Measurements from ENCODE around the gene CLCN3. TPM values are rescaled to one million over a fixed set of nuclear protein-coding genes. Genes with fewer than 3 reads are reported as not detected.
A peak's percentile ranks its signal among the peaks of the same experiment; 100 is the strongest.

Gene CLCN3
- total and polyA plus RNA-seq, 9 of the 15 experiments (the other 6 are each of a cell fraction or from before 2014, with no cell fraction given), result 12.7 to 60.6 (median 38.5) TPM

DNA sequence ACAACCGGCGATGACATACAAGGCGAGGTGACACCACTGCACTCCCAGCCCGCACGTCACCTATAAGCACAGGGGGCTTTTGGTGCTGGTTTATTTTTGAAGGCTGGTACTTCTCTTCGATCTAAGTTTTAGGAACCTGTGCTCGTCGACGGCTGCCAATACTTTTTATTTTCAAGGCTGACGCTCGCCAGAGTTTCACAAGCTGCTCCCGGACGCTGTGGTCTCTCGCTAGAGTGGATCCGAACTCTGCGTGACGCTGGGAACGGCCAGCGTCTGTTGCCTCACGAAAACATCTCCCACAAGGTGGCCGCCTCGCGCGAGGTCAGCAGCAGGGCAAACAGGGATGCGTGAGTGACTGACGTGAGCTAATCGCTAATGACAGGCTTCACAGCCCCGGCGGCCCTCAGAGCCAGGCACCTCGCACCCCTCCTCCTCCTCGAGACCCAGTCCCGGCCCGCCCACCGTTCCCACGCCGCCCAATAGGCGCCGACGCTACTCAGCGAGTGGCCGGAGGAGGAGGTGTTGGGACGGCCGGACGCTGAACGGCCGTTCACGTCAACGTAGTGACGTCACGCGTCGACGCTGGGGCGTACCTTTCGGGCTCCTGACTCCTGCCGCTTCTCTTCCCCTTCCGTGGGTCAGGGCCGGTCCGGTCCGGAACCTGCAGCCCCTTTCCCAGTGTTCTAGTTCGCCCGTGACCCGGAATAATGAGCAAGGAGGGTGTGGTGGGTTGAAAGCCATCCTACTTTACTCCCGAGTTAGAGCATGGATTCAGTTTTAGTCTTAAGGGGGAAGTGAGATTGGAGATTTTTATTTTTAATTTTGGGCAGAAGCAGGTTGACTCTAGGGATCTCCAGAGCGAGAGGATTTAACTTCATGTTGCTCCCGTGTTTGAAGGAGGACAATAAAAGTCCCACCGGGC, at the start of gene CLCN3 (continued):
- TF ChIP-seq, protein P1, sequence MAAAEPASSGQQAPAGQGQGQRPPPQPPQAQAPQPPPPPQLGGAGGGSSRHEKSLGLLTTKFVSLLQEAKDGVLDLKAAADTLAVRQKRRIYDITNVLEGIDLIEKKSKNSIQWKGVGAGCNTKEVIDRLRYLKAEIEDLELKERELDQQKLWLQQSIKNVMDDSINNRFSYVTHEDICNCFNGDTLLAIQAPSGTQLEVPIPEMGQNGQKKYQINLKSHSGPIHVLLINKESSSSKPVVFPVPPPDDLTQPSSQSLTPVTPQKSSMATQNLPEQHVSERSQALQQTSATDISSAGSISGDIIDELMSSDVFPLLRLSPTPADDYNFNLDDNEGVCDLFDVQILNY (CRISPR knock-in tag; IDR thresholded peaks at IDR 0.05), result peak; percentile 58; the same call in 1 of the 2 replicates
- TF ChIP-seq, protein P2, sequence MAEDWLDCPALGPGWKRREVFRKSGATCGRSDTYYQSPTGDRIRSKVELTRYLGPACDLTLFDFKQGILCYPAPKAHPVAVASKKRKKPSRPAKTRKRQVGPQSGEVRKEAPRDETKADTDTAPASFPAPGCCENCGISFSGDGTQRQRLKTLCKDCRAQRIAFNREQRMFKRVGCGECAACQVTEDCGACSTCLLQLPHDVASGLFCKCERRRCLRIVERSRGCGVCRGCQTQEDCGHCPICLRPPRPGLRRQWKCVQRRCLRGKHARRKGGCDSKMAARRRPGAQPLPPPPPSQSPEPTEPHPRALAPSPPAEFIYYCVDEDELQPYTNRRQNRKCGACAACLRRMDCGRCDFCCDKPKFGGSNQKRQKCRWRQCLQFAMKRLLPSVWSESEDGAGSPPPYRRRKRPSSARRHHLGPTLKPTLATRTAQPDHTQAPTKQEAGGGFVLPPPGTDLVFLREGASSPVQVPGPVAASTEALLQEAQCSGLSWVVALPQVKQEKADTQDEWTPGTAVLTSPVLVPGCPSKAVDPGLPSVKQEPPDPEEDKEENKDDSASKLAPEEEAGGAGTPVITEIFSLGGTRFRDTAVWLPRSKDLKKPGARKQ (CRISPR knock-in tag; IDR thresholded peaks at IDR 0.05), result no peak
- TF ChIP-seq CBX1 (IDR thresholded peaks at IDR 0.05; ENCODE audit: low read depth) (peak; percentile 11; the same call in 1 of the 2 replicates), TCF7 (IDR thresholded peaks at IDR 0.05; ENCODE audit: borderline replicate concordance) (no peak; the same call in none of the 2 replicates), HEY1 (CRISPR knock-in tag; IDR thresholded peaks at IDR 0.05; ENCODE audit: borderline replicate concordance) (0 out of 2 replicates have a peak, but pooled peaks have one; percentile 58), CHCHD3 (CRISPR knock-in tag; IDR thresholded peaks at IDR 0.05) (peak; percentile 84), TEAD1 (CRISPR knock-in tag; IDR thresholded peaks at IDR 0.05) (0 out of 4 replicates have a peak, but pooled peaks have one; percentile 37 to 54), COPS2 (conservative IDR thresholded peaks at IDR 0.05) (no peak), CBX5 (IDR thresholded peaks at IDR 0.05; ENCODE audit: borderline replicate concordance, low read depth) (0 out of 2 replicates have a peak, but pooled peaks have one; percentile 34), KAT2B (IDR thresholded peaks at IDR 0.05; ENCODE audit: low read depth, low read length) (peak; percentile 47), SMAD4 (CRISPR knock-in tag; conservative IDR thresholded peaks at IDR 0.05) (peak; percentile 80), TOE1 (IDR thresholded peaks at IDR 0.05; ENCODE audit: borderline replicate concordance) (peak; percentile 12; the same call in 1 of the 2 replicates), TOE1 (CRISPR knock-in tag; IDR thresholded peaks at IDR 0.05; ENCODE audit: borderline replicate concordance, low read depth) (no peak), SMAD1 (IDR thresholded peaks at IDR 0.05; ENCODE audit: low read depth, low read length, partially characterized antibody) (peak; percentile 19), JUND (IDR thresholded peaks at IDR 0.05; ENCODE audit: borderline replicate concordance, low read depth, low read length) (peak; percentile 82), JUND (tag; IDR thresholded peaks at IDR 0.05; ENCODE audit: borderline replicate concordance, low read depth, low read length) (peak; percentile 81; the same call in 2 of the 3 replicates), GABPA (tag; conservative IDR thresholded peaks at IDR 0.05; ENCODE audit: low read depth) (peak; percentile 70)
- TF ChIP-seq, protein P3, sequence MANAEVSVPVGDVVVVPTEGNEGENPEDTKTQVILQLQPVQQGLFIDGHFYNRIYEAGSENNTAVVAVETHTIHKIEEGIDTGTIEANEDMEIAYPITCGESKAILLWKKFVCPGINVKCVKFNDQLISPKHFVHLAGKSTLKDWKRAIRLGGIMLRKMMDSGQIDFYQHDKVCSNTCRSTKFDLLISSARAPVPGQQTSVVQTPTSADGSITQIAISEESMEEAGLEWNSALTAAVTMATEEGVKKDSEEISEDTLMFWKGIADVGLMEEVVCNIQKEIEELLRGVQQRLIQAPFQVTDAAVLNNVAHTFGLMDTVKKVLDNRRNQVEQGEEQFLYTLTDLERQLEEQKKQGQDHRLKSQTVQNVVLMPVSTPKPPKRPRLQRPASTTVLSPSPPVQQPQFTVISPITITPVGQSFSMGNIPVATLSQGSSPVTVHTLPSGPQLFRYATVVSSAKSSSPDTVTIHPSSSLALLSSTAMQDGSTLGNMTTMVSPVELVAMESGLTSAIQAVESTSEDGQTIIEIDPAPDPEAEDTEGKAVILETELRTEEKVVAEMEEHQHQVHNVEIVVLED (CRISPR knock-in tag; IDR thresholded peaks at IDR 0.05), result peak; percentile 99
- TF ChIP-seq, protein P4, sequence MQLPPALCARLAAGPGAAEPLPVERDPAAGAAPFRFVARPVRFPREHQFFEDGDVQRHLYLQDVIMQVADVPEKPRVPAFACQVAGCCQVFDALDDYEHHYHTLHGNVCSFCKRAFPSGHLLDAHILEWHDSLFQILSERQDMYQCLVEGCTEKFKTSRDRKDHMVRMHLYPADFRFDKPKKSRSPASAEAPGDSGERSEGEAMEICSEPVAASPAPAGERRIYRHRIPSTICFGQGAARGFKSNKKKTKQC (CRISPR knock-in tag; IDR thresholded peaks at IDR 0.05), result peak; percentile 82; the same call in 1 of the 2 replicates
- TF ChIP-seq, protein P5, sequence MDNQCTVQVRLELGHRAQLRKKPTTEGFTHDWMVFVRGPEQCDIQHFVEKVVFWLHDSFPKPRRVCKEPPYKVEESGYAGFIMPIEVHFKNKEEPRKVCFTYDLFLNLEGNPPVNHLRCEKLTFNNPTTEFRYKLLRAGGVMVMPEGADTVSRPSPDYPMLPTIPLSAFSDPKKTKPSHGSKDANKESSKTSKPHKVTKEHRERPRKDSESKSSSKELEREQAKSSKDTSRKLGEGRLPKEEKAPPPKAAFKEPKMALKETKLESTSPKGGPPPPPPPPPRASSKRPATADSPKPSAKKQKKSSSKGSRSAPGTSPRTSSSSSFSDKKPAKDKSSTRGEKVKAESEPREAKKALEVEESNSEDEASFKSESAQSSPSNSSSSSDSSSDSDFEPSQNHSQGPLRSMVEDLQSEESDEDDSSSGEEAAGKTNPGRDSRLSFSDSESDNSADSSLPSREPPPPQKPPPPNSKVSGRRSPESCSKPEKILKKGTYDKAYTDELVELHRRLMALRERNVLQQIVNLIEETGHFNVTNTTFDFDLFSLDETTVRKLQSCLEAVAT (IDR thresholded peaks at IDR 0.05), result peak; percentile 55 to 93; a peak in 3 of 4 replicates

Data from K562 (cell line).